HG03565 (cell line): ENCODE data around the gene BBX.
"Not testable (repeated sequence)": the region's sequence is repeated elsewhere in the genome, so short reads cannot be mapped to it uniquely, and the experiment has no call there.

Experiments used
- ATAC-seq: cut with Tn5 transposase; IDR thresholded peaks from one replicate; pipeline ENCODE4 v1.9.1; 2021; ENCODE audit warnings: mild to moderate bottlenecking, moderate library complexity; ENCODE audit not compliant: unreplicated experiment

Gene BBX

DNA sequence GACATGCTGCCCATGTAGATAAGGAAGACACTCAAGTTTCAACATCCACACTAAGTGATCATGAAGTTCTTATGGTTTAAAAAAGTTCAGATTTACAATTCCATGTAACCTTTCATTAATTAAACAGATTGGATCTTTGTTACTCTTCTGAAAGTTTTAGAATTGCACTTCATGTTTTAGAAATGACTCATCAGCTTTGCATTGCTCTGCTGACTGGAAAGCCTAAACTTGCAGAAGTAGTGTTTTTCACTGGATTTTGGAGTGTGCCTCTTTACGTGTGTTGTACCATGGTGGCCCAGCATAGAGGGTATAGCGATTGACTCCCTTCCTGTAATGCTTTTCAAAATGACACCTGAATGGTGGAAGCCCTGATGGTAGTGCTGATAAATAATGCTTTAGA lies 157.9 kb downstream of the BBX start:
- peak; percentile 63 for ATAC-seq

DNA sequence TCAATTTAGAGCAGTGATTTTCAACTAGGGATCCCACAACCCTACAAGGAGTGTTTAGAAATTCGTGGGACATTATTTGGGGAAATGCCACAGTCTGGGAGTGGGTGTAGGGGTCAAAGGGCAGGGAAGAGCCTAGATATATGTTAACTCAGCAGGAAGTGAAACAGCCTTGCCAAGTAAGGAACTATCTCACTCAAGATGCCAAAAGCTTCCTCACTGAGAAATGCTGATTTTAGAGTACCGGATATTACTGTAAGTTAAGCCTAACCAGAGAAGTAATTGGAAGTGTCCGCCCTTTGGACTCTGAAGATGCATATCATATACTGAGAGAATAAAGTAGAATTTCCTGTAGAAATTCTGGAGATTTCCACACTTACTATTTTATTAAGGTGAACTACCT lies 158.6 kb downstream of the BBX start:
- no peak for ATAC-seq

DNA sequence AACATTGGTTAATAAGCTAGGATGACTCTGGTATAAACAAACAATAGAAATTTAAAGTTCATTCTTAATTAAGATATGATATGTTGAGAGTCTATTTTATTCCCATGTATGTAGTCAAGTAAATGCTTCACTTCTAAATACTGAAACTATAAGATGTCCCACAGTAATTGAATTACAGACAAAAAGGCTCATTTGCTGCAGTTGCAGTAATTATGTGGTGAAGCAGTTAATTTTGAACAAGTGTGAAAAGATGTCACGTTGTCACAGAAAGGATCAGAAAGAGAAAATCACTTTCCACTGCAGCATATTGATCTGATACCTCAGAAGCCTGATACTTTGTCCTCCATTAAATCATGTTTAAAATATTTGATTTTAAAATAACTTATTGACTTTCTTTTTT lies 159.8 kb downstream of the BBX start:
- ATAC-seq = no peak

DNA sequence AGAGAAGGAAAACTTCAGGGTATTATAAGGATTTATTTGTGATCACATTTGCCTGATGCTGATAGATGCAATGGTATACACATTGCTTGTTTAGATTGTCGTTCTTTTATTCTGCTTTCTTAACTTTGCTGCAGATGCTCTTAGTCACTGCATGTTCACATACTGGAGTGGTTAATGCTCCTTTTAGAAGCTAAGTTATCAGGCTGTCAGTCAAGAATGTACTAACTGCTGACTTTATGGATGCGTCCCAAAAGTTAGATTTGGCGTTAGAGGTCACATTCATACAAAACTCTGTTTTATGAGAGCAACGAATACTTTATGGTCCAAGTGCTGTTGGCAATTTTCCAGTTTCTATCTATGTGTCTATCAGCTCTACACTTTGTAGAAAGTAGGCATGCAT lies 160.7 kb downstream of the BBX start:
- no peak for ATAC-seq

DNA sequence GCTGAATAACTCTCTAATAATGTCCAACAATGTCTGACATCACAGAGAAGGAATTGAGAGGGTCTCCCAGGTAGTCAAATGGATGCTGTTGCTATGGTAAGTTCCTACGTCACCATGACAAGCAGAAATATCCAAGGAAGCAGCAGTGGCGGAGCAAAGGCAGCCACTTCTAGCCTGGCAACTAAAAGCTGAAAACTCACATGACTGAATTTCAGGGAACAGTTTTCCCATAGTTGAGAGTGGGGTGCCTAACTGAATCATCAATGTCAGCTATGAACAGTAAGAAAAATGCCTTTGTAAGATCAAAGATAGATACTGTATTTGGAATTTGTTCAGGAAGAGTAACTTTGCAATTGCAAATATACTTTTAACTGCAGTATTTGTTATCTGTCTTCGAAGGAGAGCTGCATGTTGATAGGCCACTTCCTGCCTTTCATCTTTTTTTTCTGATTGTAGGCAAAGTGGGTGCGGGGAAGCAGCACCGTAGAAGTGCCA lies 161.7 kb downstream of the BBX start:
- no peak for ATAC-seq

DNA sequence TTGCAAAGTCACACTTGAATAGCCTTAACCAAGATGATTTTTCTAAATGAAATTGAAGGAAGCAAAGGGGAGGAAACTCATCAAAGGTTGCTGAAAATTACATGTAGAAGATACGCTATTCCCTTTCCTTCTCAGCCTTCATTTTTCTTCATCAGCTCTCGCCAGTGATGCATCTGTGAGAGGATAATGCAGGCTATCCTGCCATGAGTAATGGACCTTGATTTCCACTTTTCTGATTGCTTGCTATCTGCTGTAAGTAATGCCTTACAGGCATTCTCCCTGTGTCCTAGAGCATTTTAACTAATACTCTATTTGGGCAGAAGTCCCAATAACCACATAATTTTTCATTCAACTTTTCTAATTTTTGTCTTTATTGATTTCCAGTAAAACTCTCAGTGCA lies 162.6 kb downstream of the BBX start:
- ATAC-seq = no peak

DNA sequence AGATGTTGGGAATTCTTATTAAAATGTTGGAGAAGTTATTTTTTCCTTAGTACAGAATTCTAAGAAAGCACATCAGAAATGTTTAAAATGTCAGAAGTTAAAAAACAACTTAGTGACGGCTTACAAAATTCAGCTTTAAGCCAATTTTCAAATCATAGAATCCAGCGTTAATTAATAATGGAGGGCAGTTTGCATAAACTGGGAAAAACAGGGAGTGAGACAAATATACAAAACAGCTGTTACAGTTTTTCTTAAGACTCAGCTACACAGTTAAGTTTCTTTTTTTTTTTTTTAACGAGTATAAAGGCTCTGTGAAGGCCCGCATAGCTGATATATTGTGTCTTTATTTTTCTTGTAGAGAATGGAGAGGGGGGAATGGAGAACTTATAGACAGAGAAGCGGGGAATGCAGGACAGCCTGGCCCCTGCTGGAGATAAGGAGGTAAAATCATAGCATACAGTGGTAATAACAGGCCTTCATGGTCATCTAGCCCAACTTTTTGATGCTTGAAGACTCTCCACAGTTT lies 164.4 kb downstream of the BBX start:
- no peak for ATAC-seq

DNA sequence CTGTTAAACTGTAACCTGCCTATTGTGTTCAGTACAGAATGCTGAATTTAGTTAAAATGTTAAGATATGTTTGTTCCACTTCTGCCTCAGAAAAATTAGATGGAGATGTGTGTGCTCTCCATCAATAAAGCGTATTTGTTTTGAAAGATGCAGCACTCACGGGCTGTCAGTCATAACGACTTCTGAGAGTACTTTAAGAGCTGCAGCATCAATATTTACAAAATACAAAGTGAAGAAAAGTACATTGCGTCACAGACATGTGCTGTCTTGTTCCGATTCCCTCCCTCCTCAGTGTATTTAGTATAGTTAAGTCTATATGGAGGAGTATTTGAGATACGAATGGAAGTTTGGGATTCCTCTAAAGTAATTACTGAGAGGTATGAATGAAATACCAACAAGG lies 166.6 kb downstream of the BBX start:
- ATAC-seq = no peak

DNA sequence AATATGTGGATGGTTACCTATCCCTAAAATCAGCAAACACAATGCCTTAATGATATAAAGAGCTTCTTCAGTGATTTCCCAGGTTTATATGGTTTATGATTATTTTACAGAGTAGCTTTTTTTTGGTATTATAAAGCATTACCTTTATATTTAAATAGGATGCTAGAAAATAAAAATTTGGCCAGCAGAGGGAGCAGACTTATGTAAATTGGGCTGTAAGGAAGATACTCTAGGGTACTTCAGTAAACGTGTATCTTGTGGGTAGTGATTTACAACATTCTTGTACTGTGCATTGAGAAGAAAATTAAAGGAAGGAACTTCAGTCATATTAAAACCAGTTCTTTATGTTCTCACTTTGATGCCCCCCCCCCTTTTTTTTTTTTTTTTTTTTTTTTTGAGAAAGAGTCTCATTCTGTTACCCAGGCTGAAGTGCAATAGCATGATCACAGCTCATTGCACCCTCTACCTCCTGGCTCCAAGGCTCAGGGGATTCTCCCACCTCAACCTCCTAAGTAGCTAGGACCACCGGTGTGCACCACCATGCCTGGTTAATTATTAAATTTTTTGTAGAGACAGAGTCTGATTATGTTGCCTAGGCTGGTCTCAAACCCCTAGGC lies 167.9 kb downstream of the BBX start:
- no peak for ATAC-seq

DNA sequence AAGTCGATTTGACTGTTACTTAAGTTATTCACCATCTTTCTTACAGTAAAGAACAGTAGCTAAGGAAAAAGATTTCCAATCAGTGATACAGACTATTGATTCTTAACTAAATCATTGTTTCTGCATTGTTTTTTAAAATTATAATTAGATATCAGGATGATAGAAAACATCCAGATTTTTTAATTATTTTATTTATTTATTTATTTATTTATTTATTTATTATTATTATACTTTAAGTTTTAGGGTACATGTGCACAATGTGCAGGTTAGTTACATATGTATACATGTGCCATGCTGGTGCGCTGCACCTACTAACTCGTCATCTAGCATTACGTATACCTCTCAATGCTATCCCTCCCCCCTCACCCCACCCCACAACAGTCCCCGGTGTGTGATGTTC lies 169.2 kb downstream of the BBX start:
- ATAC-seq = not testable (repeated sequence)

DNA sequence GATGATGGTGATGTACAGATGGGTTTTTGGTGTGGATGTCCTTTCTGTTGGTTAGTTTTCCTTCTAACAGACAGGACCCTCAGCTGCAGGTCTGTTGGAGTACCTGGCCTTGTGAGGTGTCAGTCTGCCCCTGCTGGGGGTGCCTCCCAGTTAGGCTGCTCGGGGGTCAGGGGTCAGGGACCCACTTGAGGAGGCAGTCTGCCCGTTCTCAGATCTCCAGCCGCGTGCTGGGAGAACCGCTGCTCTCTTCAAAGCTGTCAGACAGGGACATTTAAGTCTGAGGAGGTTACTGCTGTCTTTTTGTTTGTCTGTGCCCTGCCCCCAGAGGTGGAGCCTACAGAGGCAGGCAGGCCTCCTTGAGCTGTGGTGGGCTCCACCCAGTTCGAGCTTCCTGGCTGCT lies 174.6 kb downstream of the BBX start:
- ATAC-seq = not testable (repeated sequence)

DNA sequence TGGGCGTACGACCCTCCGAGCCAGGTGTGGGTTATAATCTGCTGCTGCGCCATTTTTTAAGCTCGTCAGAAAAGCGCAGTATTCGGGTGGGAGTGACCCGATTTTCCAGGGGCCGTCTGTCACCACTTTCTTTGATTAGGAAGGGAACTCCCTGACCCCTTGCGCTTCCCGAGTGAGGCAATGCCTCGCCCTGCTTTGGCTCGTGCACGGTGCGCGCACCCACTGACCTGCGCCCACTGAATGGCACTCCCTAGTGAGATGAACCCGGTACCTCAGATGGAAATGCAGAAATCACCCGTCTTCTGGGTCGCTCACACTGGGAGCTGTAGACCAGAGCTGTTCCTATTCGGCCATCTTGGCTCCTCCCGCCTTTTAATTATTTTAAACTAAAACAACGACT lies 175.1 kb downstream of the BBX start:
- not testable (repeated sequence) for ATAC-seq

DNA sequence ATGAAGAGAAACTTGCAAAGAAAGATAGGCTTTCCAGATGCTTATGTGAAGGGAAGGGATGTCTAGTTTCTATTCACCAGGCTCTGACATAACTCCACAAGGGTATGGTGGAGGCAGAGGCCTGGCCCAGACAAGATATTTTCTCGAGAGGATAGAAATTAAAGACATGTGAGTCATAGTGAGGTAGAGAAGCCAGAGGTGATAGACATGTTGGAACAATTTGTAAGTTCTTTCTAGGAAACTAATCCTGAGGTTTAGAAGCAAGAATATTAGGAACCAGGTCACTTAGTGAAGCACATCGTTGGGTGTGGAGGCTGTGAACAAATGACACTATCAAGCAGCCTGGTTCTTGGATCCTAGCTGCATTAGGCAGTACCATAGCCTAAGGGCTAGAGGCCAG lies 176.9 kb downstream of the BBX start:
- ATAC-seq = no peak

DNA sequence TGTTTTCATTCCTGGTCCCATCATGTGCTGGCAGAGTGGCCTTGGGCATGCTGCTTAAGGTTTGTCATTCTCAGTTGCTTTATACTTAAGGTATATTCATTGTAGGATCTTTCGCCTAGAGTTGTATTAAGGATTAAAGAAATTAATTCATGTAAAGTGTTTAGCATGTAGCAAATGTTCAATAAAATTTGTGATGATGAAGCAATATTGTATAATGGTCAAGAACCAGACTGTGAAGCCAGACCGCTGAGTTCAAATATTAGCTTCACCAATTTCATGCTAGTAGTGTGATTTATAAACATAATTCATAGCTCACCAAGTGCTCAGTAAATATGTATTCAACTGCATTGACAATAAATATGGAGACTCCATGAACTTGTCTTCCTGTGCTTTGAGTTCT lies 178.5 kb downstream of the BBX start:
- no peak for ATAC-seq

DNA sequence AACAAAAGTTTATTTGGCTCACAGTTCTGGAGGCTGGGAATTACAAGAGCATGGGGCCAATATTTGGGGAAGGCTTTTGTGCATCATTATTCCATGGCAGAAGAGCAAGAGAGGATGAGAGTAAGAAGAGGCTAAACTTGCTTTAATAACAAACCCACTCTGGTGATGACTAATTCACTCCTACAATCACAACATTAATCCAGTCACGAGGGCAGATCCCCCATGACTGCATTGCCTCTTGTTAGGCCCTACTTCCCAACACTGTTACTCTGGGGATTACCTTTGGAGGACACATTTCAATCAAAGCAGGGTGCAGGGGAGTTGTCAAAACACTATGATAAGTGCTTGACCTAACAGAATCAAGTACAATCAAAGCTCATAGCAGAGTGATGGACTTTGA lies 181.7 kb downstream of the BBX start:
- ATAC-seq = no peak

DNA sequence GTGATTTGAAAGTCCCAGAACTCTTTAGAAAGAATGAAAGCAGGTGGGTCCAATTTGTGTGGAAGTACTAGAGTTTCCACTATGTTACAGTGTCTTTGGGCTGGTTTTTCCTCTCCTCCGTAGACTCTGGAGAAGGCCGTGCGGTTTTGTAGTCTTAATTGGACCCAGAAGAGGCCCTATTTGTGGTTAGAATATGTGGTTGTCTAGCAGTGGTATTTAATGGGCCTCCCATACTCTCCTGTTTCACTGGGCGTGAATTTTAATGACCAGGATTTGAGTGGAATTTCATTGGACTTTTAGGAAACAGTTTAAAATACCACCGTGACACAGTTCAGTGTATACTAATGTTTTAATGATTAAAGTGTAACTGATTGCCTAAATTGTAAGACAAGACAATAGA lies 182.3 kb downstream of the BBX start:
- no peak for ATAC-seq

DNA sequence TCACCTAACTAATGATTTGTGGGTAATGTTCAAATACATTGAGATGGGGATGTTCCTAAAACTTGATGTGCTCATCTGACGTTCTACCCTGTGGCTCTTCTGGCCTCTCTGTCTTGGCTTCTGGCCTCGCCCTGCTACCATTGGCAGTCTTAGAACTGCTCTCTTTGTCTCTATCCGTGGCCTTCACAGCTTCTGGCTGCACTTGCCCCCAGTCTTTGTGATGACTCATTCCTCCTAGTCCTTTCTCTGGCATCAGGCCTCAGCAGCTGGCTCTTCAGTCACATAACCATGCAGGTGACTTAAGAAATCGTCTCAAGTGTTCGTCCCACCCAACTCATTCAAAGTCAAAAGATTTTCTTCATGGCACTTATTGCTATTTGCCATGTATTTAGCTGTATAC lies 188.1 kb downstream of the BBX start:
- ATAC-seq = no peak

DNA sequence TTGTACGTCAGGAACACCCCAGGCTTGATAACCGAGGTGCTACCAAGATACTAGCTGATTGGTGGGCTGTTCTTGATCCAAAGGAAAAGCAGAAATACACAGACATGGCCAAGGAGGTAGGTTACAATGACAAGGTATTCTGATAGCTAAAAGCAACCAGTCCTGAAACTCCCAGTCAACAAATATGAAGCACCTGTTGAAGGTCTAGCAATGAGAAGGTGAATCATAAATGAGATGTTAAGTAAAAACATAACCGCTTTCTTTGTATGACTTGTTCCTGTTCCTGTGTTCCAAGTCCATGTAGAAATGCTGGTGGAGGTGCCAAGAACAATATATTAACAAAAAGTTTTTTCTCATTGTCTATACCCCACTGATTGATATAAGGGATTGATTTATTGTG lies 194.0 kb downstream of the BBX start:
- no peak for ATAC-seq

DNA sequence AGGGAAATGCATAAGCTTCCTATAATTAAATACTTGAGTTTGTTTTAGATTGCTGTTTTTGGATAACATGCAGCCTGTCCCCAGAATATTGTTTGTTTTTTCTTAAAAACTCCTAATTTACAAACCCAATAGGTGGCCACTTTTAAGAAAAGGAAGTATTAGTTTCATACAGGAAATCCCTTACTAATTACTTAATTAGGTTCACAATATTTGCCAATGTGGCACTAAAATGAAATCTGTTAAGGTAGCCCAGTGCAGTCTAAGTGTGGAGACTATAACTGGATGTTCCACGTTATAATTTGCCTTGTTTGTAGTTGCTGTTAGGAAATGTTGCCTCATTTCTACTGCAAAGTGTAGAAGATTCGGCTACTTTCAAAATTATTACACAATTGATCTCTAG lies 195.8 kb downstream of the BBX start:
- ATAC-seq = no peak

DNA sequence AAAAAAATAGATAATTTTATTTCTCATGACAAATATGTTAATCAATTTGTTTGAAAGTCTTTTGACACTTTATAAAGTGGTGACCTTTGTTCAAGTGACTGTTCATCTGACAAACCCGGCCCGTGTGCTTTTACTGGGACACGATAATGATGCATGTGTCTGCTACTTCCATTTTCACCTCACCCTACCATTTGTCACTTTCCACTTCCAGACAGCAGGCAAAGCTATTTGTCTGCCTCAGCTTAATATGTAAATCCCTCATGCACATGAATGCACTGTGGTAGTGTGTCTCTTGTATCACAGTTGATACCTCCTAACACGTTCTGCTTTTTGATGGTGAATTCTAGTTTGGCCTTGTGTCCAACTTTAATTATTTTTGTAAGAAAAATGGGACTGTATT lies 204.3 kb downstream of the BBX start:
- no peak for ATAC-seq

DNA sequence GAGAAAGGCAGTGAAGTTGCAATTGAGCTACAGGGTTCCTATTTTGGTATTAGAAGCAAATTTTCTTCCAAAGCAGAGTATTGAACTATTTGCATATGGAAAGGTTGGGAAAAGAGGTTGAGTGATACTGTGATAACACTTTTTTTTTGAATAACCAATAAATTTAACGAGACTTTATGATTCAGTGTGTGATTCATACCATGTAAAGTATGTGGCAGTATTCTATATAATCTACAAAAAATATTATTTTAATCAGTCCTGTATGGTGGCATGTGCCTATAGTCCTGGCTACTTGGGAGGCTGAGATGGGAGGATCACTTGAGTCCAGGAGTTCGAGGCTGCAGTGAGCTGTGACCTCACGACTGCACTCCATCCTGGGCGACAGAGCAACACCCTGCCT lies 206.9 kb downstream of the BBX start:
- no peak for ATAC-seq

DNA sequence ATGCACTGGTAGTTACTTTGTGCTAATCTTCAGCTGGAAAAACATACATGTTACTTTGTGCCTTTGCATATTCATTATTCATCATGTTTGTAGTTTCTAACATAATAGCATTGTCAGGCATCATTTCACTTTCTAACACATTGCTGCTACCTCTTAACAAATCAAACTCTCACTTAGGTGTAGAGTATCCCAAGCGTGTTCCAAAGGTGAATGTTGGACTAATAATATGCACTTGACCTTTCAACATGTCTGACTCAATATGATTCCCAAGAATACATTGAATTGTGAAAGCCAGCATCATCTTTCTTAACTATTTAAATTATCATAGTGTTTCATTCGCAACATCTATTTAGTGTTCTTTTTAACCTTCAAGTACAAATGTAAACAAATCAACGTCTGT lies 211.6 kb downstream of the BBX start:
- ATAC-seq = no peak

DNA sequence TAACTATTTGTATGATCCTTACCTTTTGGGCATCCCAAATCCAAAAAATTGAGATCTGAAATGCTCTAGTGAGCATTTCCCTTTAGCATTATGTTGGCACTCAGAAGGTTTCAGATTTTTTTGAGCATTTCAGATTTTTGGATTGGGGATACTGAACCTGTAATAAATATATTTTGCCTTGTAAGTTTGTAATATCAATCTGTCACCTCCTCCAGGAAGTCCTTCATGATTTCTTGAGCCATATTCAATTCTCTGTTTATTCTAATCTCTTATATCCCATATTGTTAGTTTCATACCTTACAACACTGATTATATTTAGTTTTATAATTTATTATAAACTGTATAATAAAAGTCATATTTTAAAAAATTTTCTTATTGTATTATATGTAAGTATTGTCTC lies 215.2 kb downstream of the BBX start:
- ATAC-seq = no peak
